Non-pigmented ciliary epithelial cell (primary cell): ENCODE data around the gene AQP7.
A peak's percentile ranks its signal among the peaks of the same experiment; 100 is the strongest.
"Not testable (repeated sequence)": the region's sequence is repeated elsewhere in the genome, so short reads cannot be mapped to it uniquely, and the experiment has no call there.

Source experiments
- DNase-seq: peaks from one replicate; pipeline ENCODE4 v3.0.0-alpha.2; 2010; ENCODE audit warnings: low read depth

Gene AQP7

GRCh38 chr9:33374634-33375237, 27.6 kb downstream of the AQP7 start:
- DNase-seq: peak; percentile 51

GRCh38 chr9:33374190-33374589, 28.2 kb downstream of the AQP7 start:
- DNase-seq: no peak

- no peak for DNase-seq
Measured at GRCh38 chr9:33372900-33373299, 29.5 kb downstream of the AQP7 start.

GRCh38 chr9:33366979-33367480, 35.3 kb downstream of the AQP7 start:
- no peak for DNase-seq

GRCh38 chr9:33364814-33365213, 37.6 kb downstream of the AQP7 start:
- DNase-seq: not testable (repeated sequence)

GRCh38 chr9:33364127-33364526, 38.2 kb downstream of the AQP7 start:
- DNase-seq: no peak

- DNase-seq: not testable (repeated sequence)
Measured at GRCh38 chr9:33358641-33359040, 43.7 kb downstream of the AQP7 start.

- DNase-seq: no peak
Measured at GRCh38 chr9:33355933-33356332, 46.4 kb downstream of the AQP7 start.

- DNase-seq: peak; percentile 56
Measured at GRCh38 chr9:33354651-33355211, 47.6 kb downstream of the AQP7 start.

- no peak for DNase-seq
Measured at GRCh38 chr9:33351547-33351946, 50.8 kb downstream of the AQP7 start.

GRCh38 chr9:33350310-33350709, 52.1 kb downstream of the AQP7 start:
- peak; percentile 64 for DNase-seq

- DNase-seq: no peak
Measured at GRCh38 chr9:33349743-33350142, 52.6 kb downstream of the AQP7 start.

- DNase-seq: no peak
Measured at GRCh38 chr9:33348998-33349397, 53.4 kb downstream of the AQP7 start.

GRCh38 chr9:33346564-33346963, 55.8 kb downstream of the AQP7 start:
- DNase-seq: no peak

- no peak for DNase-seq
Measured at GRCh38 chr9:33344145-33344544, 58.2 kb downstream of the AQP7 start.

GRCh38 chr9:33341182-33341581, 61.2 kb downstream of the AQP7 start:
- no peak for DNase-seq

- no peak for DNase-seq
Measured at GRCh38 chr9:33340186-33340585, 62.2 kb downstream of the AQP7 start.
